Mesenteric fat pad (tissue), 1 donor: ENCODE measurements around the gene SLC19A1. TPM values are rescaled to one million over a fixed set of nuclear protein-coding genes. Genes with fewer than 3 reads are reported as not detected.

Experiments
- DNase-seq: peaks from one replicate; pipeline ENCODE4 v3.0.0-alpha.2; 2020; ENCODE audit warnings: low spot score
- microRNA-seq: library from miRNA; unstranded; fragments of <30 nt; microRNA quantifications from one replicate; pipeline ENCODE4 v1.2.0, GENCODE V29; 2020; ENCODE audit warnings: borderline number of aligned reads
- total RNA-seq: library from RNA; stranded (reverse); fragmentation: NEBNext Ultra II Directional; extraction: Animal tissue kit (Norgen Biotek cat#: 25700); gene quantifications from one replicate; pipeline ENCODE4 v1.2.1, GENCODE V29; 2021
- donor health status: DM: yes; HTN: yes; CAD: no.

SLC19A1 gene
- total RNA-seq, 1 donor from 2014 or later = 21.7 TPM

- DNase-seq = no peak
Measured at GRCh38 chr21:45448283-45448809, 93.9 kb downstream of the SLC19A1 start.

Small RNA genes within 50 kb of the gene (microRNA-seq; reads per million reads assigned to microRNA genes)
- 3.6 reads per million for gene MIR6815

Other genes starting within 250 kb of the SLC19A1 start
- gene COL18A1, start 137.3 kb downstream of the SLC19A1 start, total RNA-seq = 79.8 TPM
- 32.4 TPM for gene PCBP3, start 101.3 kb upstream of the SLC19A1 start, total RNA-seq